Activated CD4-positive, alpha-beta T cell treated with anti-CD3 and anti-CD28 coated beads, Interleukin-2, Interleukin-4, amounts not matched to agents 100 ng/mL and 50 ng/mL, durations not matched to agents 16 hours and 8 hours (primary cell): ENCODE measurements around the gene MAGI1.

Source experiments
- DNase-seq: peaks from one replicate; pipeline ENCODE4 v3.0.0-alpha.2; 2020; ENCODE audit warnings: low spot score

Gene MAGI1

DNA sequence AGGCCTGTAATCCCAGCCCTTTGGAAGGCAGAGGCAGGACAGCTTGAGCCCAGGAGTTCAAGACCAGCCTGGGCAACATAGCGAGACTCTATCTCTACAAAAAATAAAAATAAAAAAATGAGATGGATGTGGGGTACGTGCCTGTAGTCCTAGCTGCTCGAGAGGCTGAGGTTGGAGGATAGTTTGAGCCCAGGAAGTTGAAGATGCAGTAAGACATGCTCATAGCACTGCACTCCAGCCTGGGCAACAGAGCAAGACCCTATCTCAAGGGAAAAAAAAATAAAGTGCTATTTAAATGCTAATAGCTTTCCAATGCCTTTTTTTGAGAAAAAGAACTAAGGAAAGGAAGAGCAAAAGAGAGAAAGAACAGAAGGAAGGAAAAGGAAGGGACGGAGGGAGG lies 94.5 kb downstream of the MAGI1 start:
- DNase-seq: no peak

DNA sequence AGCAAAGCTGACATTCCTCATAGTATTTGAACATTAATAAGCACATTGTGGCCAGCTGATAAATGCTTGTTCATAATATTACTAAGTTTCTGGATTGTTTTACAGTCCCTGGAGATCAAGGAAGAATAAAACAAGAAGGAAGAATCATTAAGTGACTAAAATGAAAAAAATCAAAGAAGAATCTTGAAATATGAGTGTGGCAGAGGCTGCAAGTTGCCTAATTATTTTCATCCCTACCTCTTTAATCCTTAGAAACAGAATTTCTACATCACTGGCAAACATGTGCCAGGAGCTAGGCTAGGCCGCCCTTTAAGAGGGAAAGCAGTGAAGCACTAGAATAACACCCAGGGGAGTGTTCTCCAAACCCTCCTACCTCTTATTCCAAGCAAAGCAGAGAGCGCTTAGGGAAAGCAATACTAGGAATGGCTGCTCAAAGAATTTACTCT lies 98.9 kb downstream of the MAGI1 start:
- no peak for DNase-seq

DNA sequence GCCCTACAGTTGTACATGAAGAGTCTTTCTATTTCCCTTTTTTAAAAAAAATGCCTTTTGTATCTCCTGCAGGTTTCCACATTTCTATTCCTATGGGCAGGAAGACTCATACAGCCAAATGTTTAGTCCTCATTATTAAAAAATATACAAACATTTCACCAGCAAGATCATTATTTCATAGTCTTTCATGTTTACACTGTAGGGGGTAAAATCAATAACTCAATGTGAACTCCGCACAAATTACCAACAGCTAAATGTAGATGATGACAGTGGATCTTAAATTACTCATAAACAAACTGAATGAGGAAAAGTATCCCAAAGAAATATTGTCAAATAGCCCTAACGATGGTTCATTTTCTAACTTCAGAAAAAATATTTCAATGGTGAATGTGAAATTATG lies 99.5 kb downstream of the MAGI1 start:
- no peak for DNase-seq

DNA sequence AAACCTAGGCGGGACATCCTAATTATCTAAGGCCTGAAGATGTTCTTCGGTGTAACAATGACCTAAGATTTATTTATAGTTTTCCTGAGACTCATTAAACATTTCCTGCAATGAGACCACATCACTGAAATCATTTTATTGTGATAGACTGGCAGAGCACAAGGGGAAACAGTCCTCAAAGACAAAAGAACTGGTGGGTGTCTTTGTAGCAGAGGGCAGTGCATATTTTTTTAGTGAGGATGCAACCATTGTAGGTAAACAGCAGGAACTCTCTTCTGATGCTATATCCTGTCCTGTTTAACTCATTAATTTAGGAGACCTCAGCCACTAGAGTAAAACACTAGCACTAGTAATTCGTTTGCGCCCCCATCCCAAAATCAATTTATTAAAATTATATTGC lies 100.0 kb downstream of the MAGI1 start:
- DNase-seq: no peak

DNA sequence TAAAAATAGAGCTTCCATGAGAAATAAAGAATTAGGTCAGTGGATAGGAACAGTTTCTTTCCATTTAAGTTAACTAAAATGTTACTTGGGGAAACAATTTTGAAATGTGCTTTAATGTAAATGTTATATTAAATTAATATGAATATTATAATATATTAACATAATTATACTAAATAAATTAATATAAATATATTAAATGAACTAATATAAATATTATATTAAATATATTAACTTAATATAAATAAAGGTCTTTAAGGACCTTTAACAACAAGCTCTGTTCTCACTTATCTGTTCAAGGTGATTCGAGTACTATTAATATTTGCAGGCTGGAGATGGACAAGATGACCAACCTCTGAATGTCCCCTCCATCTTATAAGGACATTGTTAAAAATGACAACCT lies 100.6 kb downstream of the MAGI1 start:
- DNase-seq: no peak

DNA sequence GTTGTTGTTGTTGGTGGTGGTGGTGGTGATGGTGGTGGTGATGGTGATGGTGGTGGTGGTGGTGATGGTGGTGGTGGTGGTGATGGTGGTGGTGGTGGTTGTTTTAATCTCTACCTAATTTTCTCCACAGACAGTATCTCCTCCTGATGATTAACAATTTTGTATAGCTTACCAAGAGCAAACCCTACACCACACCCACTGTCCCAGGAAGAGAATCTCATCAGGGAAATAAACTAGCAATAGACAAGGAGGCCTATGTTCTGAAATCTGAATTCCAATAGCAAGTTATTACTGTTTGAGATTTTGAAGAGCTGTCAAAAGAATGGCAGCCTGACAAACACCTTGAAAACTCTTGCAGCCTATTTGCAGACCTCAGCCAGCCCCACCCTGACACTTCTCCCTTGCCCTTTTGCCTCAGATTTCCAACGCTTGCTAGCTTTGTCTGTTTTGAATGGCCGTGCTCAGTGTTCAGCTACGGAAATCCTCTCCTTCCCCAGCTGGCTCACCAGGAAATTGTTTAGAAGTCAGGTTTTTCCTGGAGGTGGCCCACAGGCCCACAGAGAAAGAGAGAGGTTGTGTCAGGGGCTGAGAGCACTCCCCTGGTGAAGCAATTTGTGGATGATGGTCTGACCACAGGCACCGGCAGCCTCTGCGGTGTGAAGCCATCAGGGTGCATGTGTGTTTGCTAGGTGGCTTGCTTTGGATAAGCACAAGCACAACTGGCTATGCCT lies 101.6 kb downstream of the MAGI1 start:
- peak; percentile 9 for DNase-seq

DNA sequence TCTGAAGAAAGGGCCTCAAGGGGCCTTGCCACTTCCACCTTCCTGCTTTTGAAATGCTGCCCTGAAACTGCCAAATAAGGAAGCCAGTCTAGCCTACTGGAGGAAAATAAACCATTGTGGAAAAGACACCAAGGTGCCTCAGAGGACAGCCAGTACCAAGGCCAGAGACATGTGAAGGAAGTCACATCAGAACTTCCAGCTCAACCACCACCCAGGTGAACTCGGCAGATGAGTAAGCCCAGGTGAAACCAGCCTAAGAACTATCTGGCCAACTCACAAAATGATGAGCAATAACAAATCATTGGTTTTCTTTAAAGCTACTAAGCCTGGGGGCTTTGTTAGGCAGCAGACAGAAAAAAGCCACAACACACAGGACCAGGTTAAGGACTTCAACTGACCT lies 103.0 kb downstream of the MAGI1 start:
- no peak for DNase-seq

DNA sequence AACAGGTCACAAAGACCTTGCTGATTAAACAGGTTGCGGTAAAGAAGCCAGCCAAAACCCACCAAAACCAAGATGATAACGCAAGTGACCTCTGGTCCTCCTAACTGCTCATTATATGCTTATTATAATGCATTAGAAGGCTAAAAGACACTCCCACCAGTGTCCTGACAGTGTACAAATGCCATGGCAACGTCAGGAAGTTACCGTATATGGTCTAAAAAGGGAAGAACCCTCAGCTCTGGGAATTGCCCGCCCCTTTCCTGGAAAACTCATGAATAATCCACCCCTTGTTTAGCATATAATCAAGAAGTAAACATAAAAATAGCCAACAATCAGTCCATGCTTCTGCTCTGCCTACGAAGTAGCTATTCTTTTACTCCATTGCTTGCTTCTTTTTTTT lies 108.1 kb downstream of the MAGI1 start:
- DNase-seq: no peak

DNA sequence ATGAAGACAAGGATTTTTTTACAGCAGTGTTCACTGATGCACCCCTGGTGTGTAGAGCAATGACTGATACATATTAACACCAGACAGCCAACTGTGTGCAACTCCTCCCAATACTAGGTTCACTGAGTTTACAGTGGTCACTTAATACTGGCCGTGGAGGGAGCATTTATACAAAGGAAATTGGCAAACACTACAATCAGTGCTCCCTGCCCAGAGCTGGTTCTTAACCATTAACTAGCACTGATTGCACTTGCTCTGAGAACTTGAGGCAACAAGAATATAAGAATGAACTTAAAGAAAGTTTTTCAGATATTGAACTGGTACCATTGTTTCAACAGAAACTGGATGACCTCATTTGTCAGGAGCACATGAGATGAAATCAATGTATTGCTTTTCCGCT lies 110.6 kb downstream of the MAGI1 start:
- DNase-seq: no peak

DNA sequence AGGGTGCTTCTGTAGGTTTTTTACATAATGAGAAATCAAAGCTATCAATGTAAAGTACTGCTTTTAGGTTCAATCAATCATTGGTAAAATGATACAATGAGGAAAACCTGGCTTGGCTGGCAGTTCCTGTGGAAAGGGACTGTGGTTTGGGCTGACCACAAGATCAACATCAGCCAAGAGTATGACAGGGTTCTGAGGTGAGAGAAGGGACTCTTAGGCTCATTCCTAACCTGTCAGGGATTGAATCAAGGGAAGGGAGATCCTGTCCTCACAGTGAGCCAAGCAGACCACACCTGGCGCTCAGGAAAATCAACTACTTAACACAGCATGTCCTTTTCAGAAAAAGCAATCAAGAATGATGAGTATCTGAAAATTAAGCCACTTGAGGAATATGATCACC lies 111.1 kb downstream of the MAGI1 start:
- no peak for DNase-seq

DNA sequence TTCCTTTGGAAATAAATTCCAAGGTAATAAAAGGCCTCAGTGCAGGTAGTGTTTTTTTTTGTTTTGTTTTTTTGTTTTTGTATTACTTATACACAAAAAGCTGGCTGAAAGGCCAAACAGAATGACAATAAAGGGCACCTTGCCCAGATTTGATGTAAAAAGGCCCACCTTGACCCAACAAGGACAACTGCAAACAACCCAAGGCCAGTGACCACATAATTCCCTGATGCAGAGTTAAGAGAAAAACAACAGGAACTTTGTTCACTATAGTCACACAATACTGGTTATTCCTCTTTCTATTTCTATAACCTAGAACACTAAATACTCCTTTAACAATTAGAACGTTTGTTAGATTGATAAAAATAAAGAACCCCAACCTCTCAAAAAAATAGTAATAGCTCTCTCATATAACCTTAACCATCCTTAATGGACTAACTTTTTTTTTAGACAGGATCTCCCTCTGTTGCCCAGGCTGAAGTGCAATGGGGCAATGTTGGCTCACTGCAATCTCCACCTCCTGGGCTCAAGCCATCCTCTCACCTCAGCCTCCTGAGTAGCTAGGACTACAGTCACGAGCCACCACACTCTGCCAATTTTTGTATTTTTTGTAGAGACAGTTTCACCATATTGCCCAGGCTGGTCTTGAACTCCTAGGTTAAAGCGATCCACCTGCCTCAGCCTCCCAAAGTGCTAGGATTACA lies 113.3 kb downstream of the MAGI1 start:
- no peak for DNase-seq

DNA sequence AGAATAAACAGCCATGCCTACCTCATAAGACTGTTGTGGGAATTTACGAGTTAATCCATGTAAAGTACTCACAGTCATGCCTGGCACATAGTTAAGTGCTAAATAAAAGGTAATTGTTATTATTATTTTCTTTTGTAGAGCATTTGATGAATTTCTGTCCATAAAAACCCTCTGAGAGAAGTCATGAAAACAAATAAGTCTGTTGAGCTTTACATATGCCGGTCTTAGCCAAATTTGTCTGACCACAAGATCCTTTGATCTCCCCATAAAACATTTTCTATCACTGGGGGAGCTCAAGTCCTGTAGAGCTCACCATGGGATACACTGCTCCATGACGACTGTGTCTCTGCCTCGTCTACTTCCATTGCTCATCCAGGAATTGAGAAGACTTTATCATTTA lies 114.0 kb downstream of the MAGI1 start:
- DNase-seq: no peak

DNA sequence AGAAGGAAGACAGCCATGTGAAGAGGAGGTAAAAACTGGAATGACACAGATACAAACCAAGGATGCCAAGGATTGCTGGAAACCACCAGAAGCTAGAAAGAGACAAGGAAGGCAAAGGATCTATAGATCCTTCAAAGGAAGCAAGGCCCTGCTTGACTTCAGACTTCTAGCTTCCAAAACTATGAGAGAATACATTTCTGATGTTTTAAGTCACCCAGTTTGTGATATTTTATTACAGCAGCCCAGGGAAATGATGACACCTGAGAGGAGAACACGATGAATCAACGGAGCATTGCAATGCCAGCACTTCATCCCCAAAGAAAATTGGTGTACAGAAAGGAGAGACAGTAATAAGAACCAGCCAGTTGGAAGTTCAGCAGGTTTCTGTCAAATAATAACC lies 116.3 kb downstream of the MAGI1 start:
- DNase-seq: no peak

DNA sequence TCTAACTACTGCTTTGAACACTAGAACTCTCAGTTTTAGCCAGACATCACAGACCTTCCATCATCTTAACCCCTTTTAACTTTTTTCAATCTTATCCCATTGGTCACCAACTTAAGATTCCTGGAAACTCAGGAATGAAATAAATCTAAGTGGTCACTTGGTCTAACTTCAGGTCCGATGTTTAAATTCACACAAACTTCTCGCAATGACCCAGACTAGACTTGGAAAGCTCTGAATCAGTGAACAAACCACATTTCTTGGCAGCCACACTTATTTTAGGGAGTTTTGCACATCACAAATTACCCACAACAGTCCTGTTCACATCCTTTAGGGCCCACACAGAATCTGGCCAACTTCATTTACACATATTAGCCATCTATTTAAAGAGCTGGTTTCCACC lies 118.9 kb downstream of the MAGI1 start:
- no peak for DNase-seq

DNA sequence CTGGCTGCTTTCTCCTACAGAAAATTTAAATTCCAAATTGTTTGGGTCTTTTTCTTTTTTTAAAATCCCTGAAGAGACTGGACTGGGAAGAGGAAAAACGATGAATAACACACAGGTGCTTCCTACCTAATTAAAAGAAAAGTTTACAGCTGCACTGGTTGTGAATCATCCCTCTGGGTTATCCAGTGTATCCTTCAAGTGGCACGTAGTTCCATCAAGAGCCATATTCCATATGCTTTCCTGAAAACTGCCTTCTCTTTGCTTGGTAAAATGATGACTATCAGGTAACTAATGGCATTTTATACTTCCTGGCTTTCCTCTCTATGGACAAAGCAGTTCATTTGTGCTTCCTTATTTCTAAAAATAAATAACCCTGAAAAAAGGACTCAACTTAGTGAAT lies 123.2 kb downstream of the MAGI1 start:
- no peak for DNase-seq

DNA sequence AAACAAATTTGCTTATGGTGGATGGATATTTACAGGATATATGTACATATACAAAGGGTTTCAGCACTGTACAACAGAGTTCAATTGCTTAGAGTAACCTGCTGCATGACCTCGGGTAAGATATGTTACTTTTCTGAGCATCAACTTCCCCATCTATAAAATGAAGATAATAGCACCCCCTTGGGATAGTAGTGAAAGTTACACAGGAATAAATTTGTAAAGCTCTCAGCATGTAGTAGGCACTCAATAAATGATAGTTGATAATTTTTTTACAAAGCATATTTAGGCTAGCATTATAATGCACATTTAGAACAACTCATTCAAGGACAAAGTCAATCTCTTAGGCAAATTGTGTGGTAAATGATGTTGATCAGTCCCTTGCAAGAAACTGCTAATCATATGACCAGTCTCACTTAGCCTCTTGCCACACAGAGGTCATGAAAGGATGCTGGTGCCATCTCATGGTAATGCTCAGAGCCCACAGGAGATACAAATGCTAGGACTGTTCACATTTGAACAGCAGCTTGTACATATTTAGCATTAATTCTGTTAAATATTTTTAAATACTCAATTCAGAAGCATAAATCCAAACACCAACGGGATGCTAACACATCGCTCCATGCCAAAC lies 123.9 kb downstream of the MAGI1 start:
- DNase-seq: no peak

DNA sequence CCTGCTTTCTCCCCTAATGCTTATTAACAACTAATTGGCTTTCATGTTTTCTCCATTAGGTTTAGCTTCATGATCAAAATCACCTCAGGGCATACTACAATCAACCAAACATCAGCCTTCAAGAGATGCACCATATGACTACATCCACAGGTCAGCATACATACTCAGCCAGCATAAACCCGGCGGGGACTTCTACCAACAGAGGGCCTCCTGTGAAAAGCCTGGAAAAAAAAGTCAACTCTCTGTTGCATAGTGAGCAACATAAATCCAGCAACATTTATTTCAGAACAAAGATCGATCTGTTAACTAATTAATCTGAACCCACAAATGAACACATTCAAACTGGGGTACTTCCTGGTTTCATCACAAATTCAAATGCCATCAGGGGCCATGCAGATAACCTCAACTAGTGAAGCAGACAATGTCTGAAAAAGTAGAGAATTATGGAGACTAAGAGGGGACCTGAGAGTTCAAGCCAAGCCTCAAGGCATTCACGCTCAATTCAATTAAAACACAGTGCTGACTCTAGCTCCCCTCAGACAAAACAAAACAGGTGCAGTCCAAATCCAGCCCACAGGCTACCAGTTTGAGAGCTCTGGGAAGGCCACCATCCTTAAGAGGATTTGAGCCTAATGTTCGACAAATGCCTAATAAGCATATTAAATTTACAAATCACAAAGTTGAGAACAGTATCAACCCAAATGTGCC lies 124.5 kb downstream of the MAGI1 start:
- no peak for DNase-seq

DNA sequence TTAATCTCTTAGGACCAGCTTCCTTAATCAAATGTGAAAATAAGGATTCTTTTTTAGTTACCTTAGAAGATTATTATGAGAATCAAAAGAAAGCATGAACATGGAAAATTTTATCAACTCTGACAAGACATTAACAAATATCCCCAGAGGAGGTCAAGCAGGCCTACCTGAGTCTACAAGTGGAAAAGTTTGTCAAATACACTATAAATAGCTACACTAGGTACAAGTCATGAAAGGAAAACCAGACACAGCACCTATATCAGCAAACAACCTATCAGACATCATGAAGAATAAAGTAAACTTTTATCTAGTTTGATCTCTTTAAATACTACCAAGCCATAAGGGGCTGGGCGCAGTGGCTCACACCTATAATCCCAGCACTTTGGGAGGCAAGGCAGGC lies 126.1 kb downstream of the MAGI1 start:
- DNase-seq: no peak

DNA sequence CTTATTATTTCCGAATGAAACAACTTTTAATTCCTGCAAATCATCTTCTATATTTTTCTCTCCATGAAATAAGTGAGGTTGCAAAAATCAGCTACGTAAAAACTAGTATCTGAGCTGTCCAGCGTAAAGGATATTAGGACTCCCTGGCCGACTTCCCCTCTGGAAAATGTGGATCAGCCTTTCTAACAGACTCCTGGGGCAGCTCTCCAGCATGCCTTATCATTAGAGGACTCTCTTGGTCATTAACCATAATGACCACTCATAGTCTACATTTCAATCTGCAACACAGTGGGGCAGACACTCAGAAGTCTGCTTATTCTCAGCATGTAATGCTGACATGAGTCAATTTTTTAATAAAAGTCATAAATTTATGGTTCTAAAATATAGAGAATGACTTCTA lies 130.1 kb downstream of the MAGI1 start:
- no peak for DNase-seq

DNA sequence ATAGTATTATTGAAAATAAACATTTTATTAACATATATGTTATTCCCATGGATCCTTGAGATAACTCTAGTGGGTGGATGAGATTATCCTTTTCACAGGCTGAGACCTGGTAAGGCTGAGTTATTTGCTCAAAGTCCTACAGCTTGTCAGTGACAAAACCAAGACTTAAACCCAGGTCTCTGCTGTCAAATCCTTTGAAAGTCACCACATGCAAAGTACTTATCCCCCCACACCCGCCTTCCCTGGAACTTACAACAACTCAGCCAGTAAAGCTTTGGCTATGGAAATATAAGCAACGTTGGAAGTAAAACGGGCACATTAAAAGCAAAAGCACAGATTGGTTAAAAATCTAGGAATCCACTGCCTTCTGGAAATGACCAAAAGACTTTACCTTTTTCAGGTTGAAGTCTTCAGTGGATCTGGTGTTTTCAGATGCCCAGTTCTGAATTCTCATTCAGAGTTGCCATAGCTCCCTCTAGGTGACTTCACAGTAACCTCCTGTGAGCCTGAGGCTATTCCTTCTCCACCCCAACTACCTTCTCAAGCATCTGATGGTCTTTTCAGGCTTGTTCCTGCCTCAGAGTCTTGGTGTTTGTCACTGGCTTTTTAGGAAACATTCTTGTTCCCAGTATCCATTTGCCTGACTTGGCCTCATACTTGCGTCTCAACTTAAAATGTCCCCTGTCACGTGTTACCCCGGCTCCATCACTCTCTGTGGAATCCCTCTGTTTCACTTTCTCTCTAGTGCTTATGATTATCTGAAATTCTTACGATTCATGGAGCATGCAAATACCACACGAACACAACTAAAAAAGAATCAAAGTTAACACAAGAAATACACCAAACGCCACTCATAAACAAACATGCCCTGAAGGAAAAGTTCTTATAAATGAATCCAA lies 131.2 kb downstream of the MAGI1 start:
- DNase-seq: no peak

DNA sequence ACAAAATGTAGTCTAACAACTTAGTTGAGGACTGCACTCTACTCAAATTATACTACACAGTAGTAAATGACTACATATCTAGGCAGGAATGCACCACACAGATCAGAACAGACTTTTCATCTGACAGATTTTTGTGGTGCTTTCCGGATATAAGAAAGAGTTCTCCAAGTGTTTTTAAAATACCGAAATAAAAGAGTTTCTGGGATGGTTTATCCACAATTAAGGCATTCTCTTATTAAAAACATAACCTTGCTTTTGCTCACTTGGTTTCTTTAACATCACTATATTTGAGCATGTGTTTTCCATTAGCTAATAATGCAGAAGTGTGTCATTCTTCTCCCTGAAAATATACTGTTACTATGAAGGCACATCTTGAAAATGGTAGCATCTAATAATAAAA lies 132.9 kb downstream of the MAGI1 start:
- DNase-seq: no peak

DNA sequence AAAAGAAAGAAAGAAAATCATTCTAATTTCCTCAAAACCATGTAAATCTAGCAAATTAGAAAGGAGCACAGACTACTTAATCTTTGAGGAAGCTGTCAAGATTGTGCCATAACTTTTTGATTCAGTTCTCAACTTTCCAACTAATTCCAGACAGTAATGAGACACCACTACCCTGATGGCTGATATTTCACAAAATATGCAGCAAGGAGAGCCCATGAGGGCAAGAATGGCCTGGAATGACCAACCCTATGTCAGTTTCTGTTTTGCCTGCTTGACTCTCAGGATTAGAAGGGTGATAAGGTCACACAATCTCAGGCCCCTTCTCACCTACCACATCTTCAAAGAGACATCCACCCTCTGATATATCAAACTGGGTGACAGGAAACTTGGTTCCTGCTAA lies 134.7 kb downstream of the MAGI1 start:
- DNase-seq: no peak
